Spleen (tissue), 7 donors: ENCODE results near the gene ARRDC3.

ENCODE experiments used
- POLR2A ChIP-seq, 3 donors: fragments of 450-650 bp; IDR thresholded peaks; one replicate each; pipeline ENCODE4 v1.5.1; 2017; ENCODE audit warnings: antibody characterized with exemption in 3 of 3, mild to moderate bottlenecking in 1 of 3
- POLR2AphosphoS5 ChIP-seq, 3 donors: sonication (generic); formaldehyde crosslinking; IDR thresholded peaks; one replicate each; pipeline ENCODE4 v1.5.1; 2017; ENCODE audit warnings: antibody characterized with exemption in 3 of 3
- TF ChIP-seq, protein P1 (sequence below), 11 experiments: fragments of 200-600 bp in 7 of 11; fragments of 450-650 bp in 4 of 11; sonication (generic) in 4 of 11; IDR thresholded peaks in 8 of 11; conservative IDR thresholded peaks in 3 of 11; 1 replicate in 7 of 11; 2 replicates in 4 of 11; pipeline versions ENCODE4 v1.4.0 to v1.8.0; 2016 to 2021; ENCODE audit warnings: antibody characterized with exemption in 11 of 11, inconsistent platforms in 4 of 11, mild to moderate bottlenecking in 1 of 11
- donor health status: DM: no; HTN: no; CAD: no; lungs with moderate emphysema.
- donor health status: DM: no; HTN: no; CAD: no.
- donor health status: DM: no; HTN: no; CAD: no.

DNA sequence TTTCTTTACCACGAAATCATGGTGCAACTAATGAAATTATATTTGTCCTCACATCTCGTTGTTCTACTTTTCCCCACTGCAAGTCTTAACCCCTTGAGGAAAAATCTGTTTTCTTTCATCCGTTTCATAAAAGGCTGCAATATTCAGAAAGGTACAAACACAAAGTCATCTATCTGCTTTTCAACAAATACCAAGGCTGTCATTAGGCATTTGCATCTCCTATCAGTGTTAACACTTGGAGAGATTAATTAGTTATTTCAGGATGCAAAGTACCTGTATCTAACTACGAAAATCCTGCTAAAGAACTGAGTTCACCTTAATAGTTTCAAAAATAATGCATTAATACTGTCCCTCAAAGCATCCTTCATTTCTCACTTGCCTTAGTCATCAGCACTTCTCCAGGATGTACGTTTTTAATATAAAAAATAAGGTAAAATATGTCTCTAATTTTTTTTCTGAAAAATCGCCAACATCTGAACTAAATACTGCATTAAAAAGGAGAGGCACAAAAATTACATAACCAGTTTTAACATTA is 1.8 kb downstream of the ARRDC3 start:
- TF ChIP-seq POLR2A (IDR thresholded peaks at IDR 0.05): no peak
- TF ChIP-seq, protein P1, sequence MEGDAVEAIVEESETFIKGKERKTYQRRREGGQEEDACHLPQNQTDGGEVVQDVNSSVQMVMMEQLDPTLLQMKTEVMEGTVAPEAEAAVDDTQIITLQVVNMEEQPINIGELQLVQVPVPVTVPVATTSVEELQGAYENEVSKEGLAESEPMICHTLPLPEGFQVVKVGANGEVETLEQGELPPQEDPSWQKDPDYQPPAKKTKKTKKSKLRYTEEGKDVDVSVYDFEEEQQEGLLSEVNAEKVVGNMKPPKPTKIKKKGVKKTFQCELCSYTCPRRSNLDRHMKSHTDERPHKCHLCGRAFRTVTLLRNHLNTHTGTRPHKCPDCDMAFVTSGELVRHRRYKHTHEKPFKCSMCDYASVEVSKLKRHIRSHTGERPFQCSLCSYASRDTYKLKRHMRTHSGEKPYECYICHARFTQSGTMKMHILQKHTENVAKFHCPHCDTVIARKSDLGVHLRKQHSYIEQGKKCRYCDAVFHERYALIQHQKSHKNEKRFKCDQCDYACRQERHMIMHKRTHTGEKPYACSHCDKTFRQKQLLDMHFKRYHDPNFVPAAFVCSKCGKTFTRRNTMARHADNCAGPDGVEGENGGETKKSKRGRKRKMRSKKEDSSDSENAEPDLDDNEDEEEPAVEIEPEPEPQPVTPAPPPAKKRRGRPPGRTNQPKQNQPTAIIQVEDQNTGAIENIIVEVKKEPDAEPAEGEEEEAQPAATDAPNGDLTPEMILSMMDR (IDR thresholded peaks at IDR 0.05 in 8 of 11, conservative IDR thresholded peaks at IDR 0.05 in 3 of 11): no peak
- TF ChIP-seq POLR2AphosphoS5 (IDR thresholded peaks at IDR 0.05): no peak
